DMS153 (cell line): ENCODE data around the gene MGAT4C.
"Not testable (repeated sequence)": the region's sequence is repeated elsewhere in the genome, so short reads cannot be mapped to it uniquely, and the experiment has no call there.

ENCODE experiments used
- DNase-seq: peaks from one replicate; lab custom pipeline; 2025; lab: John Stamatoyannopoulos, UW

The MGAT4C gene

DNA sequence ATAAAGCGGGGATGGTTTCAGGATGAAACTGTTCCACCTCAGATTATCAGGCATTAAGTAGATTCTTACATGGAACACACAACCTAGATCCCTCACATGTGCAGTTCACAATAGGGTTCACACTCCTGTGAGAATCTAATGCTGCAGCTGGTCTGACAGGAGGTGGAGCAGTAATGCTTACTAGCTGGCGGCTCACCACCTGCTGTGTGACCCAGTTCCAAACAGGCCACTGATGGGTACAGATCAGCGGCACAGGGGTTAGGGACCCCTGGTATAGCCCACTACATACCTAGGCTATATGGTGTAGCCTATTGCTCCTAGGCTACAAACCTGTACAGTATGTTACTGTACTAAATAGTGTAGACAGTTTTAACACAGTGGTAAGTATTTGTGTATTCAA lies 129.3 kb downstream of the MGAT4C start:
- DNase-seq, result not testable (repeated sequence)

DNA sequence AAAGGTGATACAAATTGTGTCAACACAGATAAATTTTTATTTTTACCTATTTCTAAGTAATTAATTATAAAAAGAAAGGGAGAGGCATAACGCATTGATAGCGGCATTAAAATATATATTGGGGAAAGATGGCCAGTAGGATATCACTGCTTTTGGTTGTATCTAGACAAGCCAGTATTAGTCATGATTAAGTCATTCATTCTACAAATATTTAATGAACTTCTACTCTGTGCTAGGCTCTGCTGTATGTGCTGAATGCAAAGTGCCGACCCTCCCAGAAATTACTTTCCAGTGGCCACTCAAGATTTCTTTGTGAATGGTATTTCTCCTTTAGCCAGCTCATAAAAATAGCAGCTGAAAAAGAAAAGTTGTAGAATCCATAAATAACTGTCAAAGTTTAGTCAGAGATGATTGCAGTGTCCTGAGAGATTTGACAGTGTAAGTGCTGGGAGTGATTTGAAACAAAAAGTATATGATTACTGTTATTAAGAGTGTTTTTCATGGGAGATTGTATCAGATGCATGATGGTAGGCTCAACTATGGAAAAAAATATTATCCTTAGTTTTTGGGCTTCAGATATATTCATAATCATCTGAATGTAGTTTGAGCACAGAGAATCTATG lies 133.2 kb downstream of the MGAT4C start:
- no peak for DNase-seq

DNA sequence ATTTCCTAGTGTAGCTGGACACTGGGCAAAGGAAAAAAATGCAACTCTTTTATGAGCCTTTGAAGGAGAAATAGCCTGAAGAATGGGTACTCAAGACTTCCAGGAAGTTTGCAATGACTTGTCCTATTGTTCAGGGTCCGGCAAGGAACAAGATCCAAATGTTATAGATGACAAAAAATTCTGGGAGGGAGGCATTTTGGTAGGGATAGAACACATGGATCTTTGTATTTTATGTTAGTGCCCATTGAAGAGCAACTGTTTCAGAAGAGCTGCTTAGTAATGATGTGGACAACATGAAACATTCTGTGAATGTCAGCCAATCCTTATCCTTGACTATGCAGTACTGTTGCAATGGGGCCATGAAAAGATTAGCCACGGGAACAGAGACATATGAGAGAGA lies 138.0 kb downstream of the MGAT4C start:
- DNase-seq, result no peak

DNA sequence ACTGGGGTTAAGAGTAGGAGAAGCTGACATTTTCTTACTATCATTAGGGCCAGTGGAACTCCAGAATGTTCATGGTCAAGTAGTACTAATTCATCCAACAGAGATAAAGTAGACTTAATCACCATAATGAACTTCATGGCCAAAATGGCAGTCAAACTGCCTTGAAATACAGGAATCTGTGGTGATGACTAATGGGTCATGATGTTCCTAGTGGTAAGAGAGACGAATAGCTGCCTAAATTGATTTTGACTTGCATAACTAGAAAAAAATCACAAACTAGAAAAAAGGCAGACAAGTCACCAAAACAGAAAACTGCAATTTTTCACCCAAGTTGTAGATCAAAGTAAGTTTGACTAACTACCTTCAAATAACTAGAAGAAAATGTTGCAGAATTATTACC lies 138.5 kb downstream of the MGAT4C start:
- no peak for DNase-seq

DNA sequence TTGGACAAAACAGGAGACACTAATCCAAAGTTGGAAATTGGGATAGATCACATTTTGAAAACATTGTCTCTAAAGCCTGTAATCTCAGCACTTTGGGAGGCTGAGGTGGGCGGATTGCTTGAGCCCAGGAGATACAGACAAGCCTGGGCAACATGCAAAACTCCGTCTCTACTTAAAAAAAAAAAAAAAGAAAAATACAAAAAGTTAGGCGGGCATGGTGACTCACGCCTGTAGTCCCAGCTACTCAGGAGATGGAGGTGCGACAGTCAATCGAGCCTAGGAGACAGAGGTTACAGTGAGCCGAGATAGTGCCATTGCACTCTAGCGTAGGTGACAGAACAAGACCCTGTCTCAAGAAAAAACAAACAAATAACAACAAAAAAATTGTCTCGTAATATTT lies 152.1 kb downstream of the MGAT4C start:
- no peak for DNase-seq

DNA sequence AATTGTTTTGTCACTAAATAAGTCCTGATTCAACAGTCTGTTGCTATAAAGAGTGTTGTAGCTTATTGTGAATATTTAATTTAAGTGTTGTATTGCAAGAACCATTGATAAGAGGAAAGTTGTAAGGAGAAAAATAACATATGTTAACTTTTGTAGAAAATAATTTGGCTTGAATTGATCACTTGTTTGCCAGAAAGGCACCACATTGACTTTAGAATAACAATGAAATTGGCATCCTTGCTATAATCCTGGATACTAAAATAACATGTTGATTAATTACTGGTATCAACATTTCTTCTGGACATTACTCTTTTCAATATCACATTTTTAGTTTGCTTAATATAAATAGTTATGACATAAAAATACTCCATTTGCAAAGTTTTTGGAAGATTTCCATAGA lies 159.0 kb downstream of the MGAT4C start:
- no peak for DNase-seq

DNA sequence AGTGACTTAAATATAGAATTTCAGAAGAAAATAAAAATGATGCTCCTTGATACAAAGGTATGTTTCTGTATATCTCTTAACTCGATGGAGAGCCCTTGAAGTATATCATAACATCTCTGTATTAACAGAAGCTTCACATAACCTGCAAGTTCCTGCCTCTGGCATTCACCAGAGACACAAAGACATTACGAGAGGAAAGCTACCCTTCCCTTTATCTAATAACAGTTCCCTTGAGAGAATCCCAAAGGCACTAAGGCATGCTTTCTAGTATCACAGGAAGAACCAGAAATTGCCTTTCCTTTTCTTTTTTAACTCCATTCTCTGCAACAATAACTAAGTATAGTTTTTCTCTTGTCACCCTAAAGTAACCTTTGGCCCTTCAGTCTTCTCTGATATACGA lies 164.5 kb downstream of the MGAT4C start:
- DNase-seq, result no peak

DNA sequence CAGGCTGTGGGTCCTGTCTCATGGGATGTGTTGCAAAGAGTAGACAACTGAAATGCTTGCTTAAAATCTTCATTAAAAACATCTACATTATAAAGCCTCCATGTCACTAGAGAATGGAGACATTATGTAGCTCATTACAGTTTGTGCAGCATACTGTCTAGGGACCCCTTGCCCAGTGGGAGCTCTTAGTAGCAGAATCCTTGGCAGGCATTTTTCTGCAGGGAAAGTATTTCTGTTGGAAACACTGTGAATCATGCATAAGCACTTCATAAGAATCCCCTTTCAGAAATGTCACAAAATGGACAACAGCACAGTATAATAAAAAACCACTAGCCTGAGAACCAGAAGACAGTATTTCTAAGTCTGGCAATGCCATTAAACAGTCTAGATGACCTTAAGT lies 174.3 kb downstream of the MGAT4C start:
- no peak for DNase-seq

DNA sequence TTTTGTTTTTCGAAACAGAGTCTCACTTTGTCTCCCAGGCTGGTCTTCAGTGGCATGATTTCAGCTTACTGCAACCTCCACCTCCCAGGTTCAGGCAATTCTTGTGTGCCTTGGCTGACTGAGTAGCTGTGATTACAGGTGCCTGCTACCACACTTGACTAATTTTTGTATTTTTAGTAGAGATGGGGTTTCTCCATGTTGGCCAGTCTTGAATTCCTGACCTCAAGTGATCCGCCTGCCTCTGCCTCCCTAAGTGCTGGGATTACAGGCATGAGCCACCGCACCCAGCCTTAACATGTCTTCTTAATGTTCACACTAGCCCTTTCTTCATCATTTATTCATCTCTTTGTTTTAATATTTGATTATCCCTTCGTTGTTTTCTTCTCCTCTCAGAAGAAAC lies 197.1 kb downstream of the MGAT4C start:
- DNase-seq, result not testable (repeated sequence)

DNA sequence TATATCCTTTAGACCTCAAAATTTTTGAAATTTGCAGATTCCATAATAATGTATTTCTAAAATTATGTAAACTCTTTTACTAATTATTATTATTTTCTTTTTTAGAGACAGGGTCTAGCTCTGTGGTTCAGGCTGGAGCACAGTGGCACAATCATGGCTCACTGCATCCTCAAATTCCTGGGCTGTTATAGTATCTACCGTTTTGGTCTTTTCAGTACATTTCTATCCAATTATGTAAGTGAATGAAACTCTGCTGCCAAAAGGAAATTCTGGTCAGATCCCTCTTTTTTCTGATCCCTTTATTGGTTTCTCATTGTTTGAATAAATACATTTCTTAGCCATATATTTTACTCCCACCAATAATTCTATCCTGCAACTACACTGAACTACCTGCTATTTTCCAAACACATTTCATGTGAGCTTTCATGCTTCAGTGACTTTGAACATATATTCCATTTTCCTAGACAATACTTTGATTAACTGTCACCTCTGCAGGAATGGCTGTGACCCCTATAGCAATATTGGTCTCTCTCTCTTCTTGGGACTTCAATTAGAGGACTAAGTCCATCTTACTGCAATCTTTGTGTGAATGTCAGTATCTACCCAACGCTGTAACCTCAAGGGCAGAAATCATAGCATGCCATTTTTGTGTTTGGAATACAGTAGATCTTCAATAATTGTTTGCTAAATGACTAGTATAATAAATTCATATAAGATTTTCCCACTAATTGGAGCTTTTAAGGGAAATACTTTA lies 198.9 kb downstream of the MGAT4C start:
- no peak for DNase-seq

DNA sequence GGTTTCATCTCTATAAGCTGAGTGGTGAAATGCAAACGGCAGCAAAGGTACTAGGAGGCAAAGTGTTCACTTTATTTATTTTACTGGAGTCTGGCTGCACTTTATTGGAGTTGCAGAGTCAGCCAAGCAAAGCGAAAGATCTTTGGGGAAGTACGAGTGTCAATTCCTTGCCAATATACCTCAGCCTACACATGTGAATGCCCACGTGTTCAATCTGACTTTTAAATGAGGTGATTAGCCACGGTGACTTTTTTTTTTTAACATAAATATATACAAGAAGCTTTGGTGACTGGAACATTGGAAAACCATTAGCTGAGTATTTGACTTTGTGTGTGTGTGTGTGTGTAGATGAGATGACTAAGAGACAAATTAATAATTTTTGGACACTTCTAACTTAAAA lies 203.3 kb downstream of the MGAT4C start:
- no peak for DNase-seq

DNA sequence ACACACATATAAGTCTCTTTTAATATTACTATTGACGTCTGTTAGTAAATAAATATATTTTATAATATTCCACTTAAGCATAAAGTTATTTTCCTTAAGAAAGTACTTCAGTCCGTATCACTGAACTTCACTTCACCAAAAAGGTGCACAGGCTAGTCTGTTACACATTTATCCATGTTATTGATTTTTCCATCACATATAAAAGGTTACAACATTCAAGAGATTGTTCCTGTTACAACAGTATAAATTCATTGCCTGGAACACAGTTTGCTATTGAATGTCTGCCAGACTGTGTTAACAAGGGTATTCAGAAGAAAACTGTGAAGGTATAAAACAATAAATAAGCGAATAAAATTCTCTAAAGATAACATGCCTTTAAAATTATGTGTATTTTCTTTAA lies 206.2 kb downstream of the MGAT4C start:
- no peak for DNase-seq

DNA sequence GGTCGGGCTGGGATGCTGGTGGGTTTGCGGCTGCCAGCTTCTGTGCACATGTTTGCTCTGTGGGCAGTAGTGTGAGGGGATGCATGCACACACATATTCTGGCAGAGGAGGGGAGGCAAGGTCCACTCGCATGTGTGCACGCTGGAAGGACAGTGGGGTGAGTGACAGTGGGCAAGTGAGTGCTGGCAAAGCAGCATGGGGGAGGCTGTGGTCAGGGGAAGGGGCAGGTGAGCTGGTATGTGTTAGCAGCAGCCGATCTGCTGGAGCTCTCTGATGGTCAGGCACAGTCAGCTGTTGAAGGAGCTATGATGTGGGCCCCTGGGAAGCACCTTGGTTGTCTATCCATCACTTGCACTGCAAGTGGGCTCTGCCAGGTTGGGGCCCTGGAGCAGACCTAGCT lies 211.8 kb downstream of the MGAT4C start:
- no peak for DNase-seq

DNA sequence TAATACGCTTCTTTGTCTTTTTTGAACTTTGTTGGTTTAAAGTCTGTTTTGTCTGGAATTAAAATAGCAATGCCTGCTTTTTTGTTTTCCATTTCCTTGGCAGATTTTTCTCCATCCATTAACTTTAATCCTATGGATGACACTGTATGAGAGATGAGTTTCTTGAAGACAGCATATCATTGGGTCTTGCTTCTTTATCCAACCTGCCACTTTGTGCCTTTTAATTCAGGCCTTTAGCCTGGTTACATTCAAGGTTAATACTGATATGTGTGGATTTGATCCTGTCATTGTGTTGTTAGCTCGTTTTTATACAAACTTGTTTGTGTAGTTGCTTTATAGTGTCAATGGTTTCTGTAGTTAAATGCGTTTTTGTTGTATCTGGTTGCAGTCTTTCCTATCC lies 214.1 kb downstream of the MGAT4C start:
- no peak for DNase-seq

DNA sequence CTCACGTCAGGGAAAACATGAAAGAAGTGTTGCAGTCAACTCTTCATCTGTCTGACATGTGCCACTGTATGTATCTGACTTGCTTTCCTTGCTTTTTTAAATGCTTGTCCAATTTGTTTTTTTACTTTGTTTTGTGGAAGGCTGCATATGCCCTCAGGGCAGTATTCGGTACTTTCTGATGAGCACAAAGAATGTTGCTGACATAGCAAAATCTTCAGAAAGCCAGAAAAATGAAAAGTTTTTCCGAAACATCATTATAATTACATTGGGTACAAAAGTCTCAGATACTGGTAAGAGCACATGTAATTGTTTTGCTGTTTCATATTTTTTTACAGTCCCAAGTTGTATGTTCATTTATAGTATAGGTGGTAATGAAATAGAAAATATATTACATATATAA lies 237.8 kb downstream of the MGAT4C start:
- DNase-seq, result no peak

DNA sequence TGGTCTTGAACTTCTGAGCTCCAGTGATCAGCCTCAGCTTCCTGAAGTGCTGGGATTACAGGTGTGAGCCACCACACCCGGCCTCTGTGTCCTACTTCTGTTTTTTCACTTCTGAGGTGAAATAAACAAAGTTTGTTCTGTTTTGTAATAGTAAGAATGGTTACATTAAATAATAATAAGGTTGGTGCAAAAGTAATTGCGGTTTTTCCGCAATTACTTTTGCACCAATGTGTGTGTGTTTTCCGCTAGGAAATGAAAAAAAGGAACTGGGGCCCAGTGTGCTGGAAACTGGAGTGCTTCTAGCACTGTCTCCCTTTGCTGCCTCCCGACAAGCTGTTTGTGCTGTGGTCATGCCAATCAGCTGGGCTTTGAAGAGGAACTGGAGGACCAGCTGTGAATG lies 241.2 kb downstream of the MGAT4C start:
- no peak for DNase-seq

DNA sequence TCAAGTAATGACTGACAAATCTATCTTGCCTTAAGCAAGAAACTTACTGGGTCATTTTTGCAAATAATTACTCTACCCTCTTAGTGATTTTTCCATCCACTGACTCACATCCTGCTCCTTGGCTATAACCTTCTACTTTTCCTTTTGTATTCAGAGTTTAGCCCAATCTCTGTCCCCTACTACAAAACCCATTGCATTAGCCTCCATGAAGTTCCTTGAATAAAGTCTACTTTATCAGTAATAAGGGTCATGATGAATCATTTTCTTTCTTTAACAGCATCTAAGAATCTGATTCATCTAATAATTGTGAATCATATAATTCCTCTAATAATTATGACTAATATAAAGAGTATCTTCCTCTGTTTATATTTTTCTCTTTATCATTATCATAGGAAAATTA lies 249.5 kb downstream of the MGAT4C start:
- no peak for DNase-seq

DNA sequence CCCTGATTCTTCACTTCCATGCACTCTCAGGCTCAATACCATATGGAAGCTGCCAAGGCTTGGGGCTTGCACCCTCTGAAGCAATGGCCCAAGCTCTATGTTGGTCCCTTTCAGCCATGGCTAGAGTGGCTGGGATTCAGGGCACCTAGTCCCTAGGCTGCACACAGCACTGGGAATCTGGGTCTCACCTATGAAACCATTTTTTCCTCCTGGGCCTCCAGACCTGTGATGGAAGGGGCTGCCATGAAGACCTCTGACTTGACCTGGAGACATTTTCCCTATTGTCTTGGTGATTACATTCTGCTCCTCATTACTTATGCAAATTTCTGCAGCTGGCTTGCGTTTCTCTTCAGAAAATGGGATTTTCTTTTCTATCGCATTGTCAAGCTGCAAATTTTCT lies 258.1 kb downstream of the MGAT4C start:
- DNase-seq, result no peak

DNA sequence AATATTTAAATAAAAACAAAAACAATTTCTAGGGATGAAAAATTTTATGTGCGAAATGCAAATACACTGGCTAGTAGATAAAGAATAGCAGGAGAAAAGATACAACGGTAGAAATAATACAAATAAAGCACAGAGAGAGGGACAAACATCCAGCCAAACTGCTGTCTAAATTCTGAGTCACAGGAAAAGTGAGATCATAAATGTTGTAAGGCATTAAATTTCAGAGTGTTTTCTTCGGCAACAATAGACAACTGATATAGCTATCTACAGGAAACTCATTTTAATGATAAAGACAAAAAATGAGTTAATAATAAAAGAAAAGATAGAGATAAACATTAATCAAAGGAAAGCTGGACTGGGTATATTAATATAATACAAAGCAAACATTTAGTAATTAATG lies 259.9 kb downstream of the MGAT4C start:
- no peak for DNase-seq

DNA sequence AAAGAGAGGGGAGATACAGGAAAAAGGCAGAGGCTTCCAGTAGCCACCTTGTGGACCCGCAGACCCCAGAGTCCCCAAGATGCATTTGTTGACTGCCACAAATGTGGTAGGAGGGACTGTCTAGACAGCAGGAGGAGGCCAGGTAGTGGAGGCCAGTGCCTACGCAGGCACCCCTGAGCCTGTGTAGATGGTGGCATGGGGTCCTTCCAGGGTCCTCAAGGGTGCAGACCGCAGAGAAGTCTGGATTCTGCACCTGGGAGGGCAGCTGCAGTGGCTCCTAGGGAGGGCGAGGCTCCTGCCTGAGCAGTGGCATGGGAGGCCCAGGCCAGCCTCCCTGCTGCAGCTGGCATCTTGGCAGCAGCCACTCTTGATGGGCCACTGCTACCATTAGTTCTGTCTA lies 262.4 kb downstream of the MGAT4C start:
- DNase-seq, result no peak

DNA sequence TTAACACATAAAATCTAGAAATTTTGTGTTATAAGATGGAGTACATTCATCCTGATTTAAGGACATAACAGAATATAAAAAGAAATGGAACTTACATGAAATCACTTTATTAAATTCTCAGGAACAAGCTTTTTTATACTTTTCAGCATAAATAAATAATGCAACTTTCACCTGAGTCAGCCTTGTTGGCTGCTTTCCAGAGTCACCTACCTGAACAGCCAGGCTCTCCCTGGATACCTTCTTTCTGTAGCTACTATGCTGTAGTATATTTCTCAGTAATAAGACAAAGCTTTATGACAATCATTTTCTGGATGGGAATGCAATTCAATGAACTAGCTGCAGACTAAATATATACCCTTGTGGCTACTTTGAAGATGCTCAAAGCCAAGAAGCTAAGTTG lies 270.2 kb downstream of the MGAT4C start:
- peak; percentile 8 for DNase-seq

DNA sequence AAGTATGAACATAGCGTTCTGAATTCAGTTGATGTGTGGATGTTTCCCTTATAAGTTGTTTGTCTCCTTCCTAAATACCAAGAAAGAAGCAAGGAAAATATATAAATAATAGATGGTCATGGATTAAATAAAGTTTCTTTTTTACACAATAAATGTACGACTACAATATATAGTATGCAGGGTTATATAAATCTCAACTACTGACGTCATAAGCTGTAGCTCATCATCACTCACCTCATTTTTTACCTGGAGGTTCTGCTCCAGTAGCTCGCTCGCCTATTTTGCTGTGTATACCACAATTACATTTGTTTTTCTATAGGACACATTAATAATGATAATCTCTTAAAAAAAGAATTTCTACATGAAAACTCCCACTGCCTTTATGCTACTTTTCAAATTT lies 272.6 kb downstream of the MGAT4C start:
- DNase-seq, result no peak

DNA sequence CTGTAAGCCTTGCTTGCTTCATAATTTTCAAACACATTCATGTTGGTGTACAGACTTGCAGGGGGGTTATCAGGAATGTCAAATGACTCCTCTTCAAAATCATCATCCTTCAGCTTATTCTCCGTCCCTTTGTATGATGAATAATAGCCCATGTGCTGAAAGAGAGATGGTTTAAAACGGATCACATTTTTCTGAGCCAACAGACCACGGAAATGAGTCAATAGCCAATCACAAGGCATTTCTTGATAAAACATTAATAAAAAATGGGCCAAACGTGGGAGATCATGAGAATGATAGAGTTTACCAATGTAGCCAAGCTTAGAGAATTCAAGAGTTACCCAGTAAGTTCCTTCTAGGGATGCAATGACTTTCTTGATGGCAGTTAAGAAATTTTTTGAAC lies 276.6 kb downstream of the MGAT4C start:
- DNase-seq, result no peak

DNA sequence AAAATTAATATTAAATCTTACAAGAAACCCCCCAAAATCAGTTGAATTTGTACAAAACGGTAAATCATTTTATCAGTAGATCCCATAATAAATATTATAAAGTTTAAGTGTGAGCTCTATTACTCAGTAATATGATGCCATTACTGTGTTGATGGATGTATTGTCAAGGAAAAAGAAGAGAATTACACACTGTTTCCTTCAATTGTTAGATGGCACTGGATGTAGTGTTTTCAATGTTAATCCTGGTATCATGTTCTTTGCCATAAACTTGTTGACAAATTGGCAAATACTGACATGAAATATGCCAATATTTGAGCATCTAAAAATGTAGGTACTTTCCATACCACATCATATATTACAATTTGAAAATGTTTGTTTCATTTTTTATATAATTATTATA lies 280.5 kb downstream of the MGAT4C start:
- DNase-seq, result no peak
